Stomach (tissue), 4 donors: Measurements from ENCODE around the gene CTSA.

Source experiments
- CTCF ChIP-seq, 7 experiments: fragments of 450-650 bp in 4 of 7; fragments of 200-600 bp in 3 of 7; sonication (generic) in 3 of 7; IDR thresholded peaks; one replicate each; pipeline ENCODE4 v1.5.1; 2016 to 2019; ENCODE audit warnings: antibody characterized with exemption in 7 of 7, control low read depth in 2 of 7, mild to moderate bottlenecking in 1 of 7
- POLR2A ChIP-seq, 4 donors: fragments of 450-650 bp; IDR thresholded peaks; one replicate each; pipeline ENCODE4 v1.6.1; 2016; ENCODE audit warnings: antibody characterized with exemption in 4 of 4, control low read depth in 2 of 4, mild to moderate bottlenecking in 1 of 4, moderate library complexity in 1 of 4

- TF ChIP-seq CTCF (IDR thresholded peaks at IDR 0.05) (no peak), POLR2A (IDR thresholded peaks at IDR 0.05) (no peak)
These were observed 23.3 kb upstream of the CTSA start for GRCh38 chr20:45867819-45868176.
